DOHH2 (cell line): ENCODE measurements around the gene RYR2.

ENCODE experiments used
- CTCF ChIP-seq: fragments of 200-600 bp; sonication (generic); IDR thresholded peaks from one replicate; pipeline ENCODE4 v1.5.1; 2014; ENCODE audit warnings: antibody characterized with exemption, mild to moderate bottlenecking, low read depth, low read length; ENCODE audit not compliant: poor library complexity, severe bottlenecking
- EZH2phosphoT487 ChIP-seq: fragments of 200-600 bp; sonication (generic); IDR thresholded peaks from 2 replicates; pipeline ENCODE4 v1.6.1; 2017; ENCODE audit warnings: borderline replicate concordance, mild to moderate bottlenecking, antibody characterized with exemption, low read length, moderate library complexity, mixed read lengths

- TF ChIP-seq CTCF (no peak), EZH2phosphoT487 (no peak)
Observed at GRCh38 chr1:237634922-237635321, 592.9 kb downstream of the RYR2 start.
